AG10803 (cell line): Measurements from ENCODE around the gene CDC42EP5.

ENCODE experiments used
- DNase-seq: peaks from one replicate; pipeline ENCODE4 v3.0.0; 2010; ENCODE audit warnings: low read depth
- H3K4me3 ChIP-seq: 2 replicates; pipeline ENCODE4 v1.5.1; 2011; ENCODE audit warnings: mild to moderate bottlenecking, low read length, control low read depth
- TF ChIP-seq, protein P1 (sequence below): conservative IDR thresholded peaks from 2 replicates; pipeline ENCODE4 v1.5.1; 2011; ENCODE audit warnings: mild to moderate bottlenecking, low read length, control low read depth, inconsistent platforms

Gene CDC42EP5

DNA sequence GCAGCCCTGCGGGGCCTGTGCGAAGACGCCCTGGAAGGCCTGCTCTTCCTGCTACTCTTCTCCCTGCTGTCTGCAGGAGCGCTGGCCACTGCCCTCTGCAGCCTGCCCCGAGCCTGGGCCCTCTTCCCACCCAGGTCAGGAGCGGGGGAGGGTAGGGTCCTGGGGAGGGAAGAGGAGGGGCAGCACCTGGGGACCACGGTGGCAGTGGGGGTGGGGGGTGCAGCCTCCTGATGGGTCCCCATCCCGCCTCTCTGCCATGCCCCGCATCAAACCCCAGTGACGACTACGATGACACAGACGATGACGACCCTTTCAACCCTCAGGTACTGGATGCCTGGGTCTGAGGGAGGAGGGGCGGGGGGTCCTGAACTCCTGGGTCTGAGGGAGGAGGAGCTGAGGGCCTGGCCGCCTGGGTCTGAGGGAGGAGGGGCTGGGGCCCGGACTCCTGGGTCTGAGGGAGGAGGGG lies 37.5 kb downstream of the CDC42EP5 start:
- no peak overlapping the region for H3K4me3 ChIP-seq
- no peak for DNase-seq
- TF ChIP-seq, protein P1, sequence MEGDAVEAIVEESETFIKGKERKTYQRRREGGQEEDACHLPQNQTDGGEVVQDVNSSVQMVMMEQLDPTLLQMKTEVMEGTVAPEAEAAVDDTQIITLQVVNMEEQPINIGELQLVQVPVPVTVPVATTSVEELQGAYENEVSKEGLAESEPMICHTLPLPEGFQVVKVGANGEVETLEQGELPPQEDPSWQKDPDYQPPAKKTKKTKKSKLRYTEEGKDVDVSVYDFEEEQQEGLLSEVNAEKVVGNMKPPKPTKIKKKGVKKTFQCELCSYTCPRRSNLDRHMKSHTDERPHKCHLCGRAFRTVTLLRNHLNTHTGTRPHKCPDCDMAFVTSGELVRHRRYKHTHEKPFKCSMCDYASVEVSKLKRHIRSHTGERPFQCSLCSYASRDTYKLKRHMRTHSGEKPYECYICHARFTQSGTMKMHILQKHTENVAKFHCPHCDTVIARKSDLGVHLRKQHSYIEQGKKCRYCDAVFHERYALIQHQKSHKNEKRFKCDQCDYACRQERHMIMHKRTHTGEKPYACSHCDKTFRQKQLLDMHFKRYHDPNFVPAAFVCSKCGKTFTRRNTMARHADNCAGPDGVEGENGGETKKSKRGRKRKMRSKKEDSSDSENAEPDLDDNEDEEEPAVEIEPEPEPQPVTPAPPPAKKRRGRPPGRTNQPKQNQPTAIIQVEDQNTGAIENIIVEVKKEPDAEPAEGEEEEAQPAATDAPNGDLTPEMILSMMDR: no peak

DNA sequence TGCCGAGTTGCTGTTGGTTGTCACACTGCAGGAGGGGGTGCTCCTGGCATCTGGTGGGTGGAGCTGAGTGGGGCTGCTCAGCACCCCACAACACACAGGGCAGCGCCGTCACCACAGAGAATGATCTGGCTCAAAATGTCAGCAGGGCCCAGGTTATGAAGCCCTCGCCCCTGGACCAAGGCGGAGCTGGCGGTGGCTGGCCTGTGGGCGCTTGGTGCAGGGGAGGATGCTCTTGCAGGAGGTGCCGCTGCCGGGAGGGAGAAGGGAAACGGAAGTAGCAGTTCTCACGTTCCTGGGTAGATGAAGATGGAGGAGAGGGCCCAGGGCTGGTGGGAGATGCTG lies 38.3 kb downstream of the CDC42EP5 start:
- TF ChIP-seq, protein P1: no peak
- no peak for DNase-seq
- H3K4me3 ChIP-seq: no peak overlapping the region

DNA sequence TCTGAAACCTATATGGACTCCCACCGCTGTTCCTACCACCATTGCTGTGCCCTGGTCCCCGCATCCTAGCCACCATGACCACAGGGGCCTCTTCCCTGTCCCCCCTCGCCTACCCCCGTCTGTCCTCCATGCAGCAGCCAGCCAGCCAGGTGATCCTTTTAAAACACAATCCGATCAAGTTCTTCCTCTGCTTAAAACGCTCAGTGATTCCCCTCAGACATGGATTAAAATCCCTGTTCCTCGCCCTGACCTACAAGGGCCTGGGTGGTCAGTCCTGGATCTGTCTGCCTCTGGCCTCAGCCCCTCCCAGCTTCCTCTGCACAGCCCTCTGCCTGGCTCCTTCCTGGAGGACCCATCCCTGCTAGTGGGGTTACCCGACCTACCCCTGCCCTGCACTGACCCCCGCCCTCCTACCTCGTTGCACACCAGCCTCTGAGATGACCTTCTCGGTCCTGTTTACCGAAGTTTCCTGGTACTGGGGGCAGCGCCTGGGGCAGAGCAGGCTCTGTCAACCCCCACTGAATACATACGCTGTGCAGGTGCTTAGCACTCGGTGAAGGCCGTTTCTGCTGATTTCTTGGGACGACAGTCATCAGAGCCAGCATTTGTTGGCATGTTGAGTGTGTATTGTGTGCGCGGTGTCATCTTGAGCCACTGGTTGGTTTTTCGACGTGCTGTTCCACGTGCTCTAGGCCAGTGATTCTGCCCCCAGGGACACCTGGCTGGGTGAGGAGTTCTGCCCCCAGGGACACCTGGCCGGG lies 38.8 kb downstream of the CDC42EP5 start:
- TF ChIP-seq, protein P1: no peak
- no peak for DNase-seq
- no peak overlapping the region for H3K4me3 ChIP-seq

DNA sequence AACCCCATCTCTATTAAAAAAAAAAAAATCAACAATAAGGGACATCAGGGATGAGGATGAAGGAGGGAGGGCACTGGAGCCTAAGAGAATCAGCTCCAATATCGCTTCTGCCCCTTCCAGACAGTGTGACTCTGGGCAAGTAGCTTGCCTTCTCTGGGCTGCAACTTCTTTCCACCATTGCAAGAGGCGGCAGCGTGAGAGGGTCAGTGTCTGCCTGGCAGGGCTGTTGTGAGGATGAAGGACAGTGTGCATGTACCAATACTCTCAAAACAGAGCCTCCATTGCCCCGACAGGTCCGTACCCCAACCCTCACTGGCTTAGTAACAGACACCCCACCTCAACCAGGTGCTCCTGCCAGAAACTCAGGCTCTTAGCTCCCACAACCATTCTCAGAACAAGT lies 39.4 kb downstream of the CDC42EP5 start:
- no peak for DNase-seq
- no peak overlapping the region for H3K4me3 ChIP-seq
- TF ChIP-seq, protein P1: no peak

DNA sequence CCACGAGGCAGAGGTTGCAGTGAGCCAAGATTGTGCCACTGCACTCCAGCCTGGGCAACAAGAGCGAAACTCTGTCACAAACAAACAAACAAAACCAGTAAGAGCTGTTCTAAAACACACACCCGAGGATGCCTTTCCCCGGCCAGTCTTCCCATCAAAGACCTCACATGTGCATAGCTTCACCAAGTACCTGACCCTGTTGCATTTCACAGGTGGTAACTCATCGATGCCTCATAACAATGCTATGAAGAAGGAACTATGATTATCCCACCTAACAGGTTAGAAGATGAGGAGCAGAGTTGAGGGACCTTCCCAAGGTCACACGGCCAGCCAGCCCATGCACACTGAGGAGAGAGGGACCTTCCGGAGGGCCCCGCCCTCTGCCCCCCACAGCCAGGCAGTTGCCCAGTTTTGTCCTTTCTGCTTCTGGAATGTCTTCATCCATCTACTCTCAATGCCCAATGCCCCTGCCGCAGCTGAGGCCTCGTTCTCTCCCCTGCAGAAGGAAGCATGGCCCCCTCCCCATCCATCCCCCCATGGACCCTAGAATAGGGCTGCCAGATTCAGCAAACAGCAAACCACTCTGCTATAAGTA lies 40.9 kb downstream of the CDC42EP5 start:
- H3K4me3 ChIP-seq: no peak overlapping the region
- DNase-seq: no peak
- TF ChIP-seq, protein P1: no peak

DNA sequence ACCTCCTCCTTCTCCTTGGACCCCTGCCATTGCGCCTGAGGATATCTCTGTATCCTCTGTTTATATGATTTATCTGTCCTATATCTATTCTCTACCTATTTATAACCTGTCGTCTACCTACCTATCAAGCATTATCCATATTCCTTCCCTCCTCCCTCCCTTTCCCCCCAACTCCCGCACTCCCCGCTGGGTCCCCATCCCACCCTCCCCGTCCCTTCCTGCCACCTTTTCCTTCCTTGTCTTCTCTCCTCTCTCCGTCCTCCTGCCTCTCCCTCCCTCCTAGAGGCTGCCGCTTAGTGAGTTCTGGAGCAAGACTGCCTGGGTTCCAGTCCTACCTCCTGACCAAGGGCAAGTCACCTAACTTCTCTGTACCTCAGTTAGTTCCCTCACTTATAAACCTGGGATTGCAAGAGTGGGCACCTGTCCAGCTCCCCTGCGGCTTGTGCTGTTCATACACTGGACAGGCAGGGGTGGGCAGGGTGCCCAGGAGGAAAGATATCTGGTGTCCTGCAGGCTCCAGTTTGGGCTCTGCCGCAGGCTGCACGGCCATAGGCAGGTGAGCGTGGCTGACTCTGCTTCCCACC lies 41.7 kb downstream of the CDC42EP5 start:
- H3K4me3 ChIP-seq: no peak overlapping the region
- TF ChIP-seq, protein P1: no peak
- DNase-seq: no peak
